Measurements from ENCODE around the gene WDR75. TPM values are rescaled to one million over a fixed set of nuclear protein-coding genes. Genes with fewer than 3 reads are reported as not detected.

The WDR75 gene
- 44.4 and 63.0 TPM in 2 replicates for total RNA-seq

GRCh38 chr2:189440947-189441708, at the start of gene WDR75:
Gene WDR75, plus strand, starts transcription at chr2:189441474. Its CDS starts 19 bp downstream, at chr2:189441493.

Other genes with a start within 250 kb of the WDR75 start
- gene SLC40A1, start 139.3 kb downstream of the WDR75 start, total RNA-seq: 26.4 and 44.4 TPM in 2 replicates
- gene ASNSD1, start 220.0 kb downstream of the WDR75 start, total RNA-seq: 51.6 and 63.5 TPM in 2 replicates
- 7.9 and 10.5 TPM in 2 replicates for gene ANKAR, start 233.2 kb downstream of the WDR75 start, total RNA-seq